Stimulated activated CD4-positive, alpha-beta T cell treated with anti-CD3 and anti-CD28 coated beads, Interleukin-1b, Interleukin-23, amount 100 ng/mL, for 4 hours (primary cell): ENCODE measurements around the gene TMEM181.
A peak's percentile ranks its signal among the peaks of the same experiment; 100 is the strongest.
"Not testable (repeated sequence)": the region's sequence is repeated elsewhere in the genome, so short reads cannot be mapped to it uniquely, and the experiment has no call there.

Experiments
- DNase-seq, 2 donors: peaks; one replicate each; pipeline ENCODE4 v3.0.0-alpha.2; 2020; ENCODE audit warnings: low read depth in 2 of 2

The TMEM181 gene

DNA sequence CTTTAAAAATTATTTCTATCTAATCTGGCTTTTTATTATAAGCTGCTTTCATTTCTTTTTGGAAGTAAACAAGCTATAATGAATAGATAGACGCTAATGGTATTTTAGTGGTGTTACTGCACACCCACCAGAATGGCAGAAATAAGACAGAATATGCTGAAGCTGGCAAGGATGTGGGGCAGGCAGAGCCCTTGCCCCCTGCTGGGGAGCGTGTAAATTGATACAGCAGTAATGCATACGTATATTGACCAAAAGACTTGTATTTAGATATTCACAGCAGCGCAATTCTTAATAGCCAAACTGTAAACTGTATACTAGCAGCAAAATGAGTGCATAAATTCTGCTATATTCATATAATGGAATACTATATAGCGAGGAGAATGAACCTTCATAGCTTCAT, 35.3 kb downstream of the TMEM181 start:
- no peak for DNase-seq

DNA sequence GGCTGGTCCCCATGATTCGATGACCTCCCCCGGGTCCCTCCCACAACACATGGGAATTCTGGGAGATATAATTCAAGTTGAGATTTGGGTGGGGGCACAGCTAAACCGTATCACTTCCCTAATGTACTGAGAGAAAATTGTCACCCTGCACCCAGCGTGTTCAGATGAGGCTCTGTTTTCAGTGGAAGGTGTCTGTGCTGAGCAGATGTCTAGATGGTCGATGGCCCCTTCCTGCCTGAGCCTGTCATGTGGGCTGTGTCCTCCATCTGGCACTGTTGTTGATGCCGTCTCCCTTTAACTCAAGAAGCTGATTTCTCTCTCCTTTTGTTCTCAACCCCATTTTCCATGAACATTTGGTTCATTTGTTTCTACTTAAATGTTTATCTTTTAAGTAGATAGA, 37.0 kb downstream of the TMEM181 start:
- DNase-seq = no peak

- DNase-seq = no peak
These were observed 37.7 kb downstream of the TMEM181 start for GRCh38 chr6:158597565-158597964.

DNA sequence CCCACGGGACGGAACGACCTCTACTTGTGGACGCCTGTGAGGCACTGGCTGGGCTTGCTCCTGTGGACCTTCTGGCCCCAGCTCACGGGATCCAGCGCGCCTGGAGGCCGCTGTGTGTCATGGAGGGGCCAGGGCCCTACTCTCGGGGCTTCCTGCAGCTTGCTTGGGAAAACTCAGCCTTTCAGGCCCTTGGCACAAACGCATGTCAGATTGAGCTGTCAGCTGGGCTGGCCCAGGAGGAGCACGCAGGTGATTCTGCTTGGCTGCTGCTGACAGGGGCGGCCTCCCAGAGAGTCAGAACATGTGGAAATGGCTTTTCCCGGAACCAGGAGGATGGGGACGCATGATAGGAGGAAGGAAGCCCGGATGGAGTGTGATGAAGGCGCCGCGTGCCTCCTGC, 39.7 kb downstream of the TMEM181 start:
- no peak for DNase-seq

DNA sequence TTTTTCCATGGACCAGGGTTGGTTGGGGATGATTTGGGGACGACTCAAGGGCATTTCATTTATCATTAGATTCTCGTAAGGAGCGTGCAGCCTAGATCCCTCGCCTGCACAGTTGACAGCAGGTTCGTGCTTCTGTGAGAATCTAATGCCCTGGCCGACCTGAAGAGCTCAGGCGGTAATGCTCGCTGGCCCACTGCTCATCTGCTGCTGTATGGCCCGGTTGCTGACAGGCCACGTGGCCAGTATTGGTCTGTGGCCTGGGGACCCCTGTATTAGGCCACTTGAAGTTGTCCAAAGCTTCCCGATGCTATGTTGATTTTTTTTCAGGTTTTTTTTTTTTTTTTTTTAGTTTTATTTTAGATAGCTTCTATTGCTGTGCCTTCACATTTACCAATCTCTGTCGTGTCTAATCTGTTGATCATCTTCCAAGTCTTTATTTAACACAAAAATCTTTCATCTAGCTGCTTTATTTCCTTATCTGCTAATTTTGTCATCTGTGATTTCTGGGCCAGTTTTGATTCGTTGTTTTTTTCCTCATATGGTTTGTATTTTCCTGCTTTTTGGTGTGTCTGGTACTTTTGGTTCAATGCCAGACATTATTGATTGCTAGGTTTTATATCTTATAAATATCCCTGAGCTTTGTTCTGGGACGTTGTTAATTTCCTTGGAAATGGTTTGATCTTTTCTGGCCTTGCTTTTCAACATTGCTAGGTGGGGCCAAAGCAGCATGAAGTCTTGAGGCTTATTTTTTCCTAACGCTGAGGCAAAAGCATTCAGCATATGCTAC, 43.6 kb downstream of the TMEM181 start:
- no peak for DNase-seq

GRCh38 chr6:158604048-158604406, 44.1 kb downstream of the TMEM181 start:
- no peak for DNase-seq

GRCh38 chr6:158605266-158605878, 45.5 kb downstream of the TMEM181 start:
- DNase-seq = peak; percentile 19 to 36

DNA sequence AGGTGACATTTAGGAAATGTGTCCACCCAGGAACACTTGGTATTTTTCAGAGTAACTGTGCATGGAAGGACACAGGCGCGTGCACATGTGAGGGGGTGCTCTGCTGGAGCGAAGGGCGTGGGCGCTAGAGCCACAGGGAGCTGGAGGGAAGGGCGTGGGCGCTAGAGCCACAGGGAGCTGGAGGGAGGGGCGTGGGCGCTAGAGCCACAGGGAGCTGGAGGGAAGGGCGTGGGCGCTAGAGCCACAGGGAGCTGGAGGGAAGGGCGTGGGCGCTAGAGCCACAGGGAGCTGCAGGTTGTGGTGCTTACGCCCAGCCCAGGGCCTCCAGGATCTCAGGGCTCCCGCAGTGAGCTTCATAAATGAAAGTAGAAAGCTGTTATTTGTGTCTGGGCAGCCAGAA, 46.1 kb downstream of the TMEM181 start:
- DNase-seq = not testable (repeated sequence)

DNA sequence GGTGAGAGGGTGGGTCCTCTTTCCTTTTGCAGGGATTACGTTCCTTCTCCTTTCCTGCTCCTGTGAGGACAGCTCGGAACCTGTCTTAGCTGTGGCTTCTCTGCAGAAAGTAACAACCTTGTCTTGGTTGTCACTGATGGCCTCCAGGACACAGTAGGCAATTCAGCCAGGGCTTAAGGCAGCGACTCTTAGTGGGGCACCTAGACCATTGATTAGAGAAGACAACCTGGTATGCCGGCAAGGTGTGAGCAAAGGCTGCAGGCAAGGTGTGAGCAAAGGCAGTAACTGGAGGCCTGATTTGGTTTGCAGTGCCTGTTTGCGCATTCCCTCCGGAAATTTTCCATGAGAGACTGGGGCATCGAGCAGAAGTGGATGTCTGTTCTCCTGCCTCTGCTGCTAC, 47.0 kb downstream of the TMEM181 start:
- DNase-seq = no peak

DNA sequence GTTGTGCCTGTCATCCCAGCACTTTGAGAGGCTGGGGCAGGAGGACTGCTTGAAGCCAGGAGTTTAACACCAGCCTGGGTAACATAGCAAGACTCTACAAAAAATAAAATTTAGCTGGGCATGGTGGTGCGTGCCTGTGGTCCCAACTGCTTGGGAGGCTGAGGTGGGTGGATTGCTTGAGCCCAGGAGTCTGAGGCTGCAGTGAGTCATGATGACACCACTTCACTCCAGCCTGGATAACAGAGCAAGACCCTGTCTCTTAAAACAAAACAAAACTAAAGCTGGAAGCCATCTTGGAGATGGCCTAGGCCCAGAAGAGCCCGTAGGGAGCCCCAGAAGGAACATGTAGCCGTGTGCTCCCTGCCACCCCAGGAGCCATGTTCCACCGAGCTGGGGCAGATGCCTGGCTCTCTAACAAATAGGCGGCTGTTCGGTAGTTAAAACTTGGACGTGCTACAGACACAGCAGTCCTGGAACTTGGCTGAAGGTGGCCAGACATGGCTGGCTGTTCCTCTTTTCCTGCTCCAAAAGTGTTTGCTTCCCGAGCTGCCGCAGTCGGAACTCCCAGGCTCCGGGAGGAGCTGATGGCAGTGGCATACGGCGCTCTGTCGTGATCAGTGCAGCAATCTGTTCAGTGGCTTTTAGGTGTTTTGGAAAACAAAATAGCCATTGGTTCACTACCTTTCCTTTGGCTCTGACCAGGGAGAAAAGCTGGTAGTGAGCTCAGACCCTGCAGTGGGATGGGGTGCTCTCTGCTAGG, 47.7 kb downstream of the TMEM181 start:
- no peak for DNase-seq

GRCh38 chr6:158608221-158608620, 48.3 kb downstream of the TMEM181 start:
- DNase-seq = no peak

- no peak for DNase-seq
These were observed 49.7 kb downstream of the TMEM181 start for GRCh38 chr6:158609455-158610155.

DNA sequence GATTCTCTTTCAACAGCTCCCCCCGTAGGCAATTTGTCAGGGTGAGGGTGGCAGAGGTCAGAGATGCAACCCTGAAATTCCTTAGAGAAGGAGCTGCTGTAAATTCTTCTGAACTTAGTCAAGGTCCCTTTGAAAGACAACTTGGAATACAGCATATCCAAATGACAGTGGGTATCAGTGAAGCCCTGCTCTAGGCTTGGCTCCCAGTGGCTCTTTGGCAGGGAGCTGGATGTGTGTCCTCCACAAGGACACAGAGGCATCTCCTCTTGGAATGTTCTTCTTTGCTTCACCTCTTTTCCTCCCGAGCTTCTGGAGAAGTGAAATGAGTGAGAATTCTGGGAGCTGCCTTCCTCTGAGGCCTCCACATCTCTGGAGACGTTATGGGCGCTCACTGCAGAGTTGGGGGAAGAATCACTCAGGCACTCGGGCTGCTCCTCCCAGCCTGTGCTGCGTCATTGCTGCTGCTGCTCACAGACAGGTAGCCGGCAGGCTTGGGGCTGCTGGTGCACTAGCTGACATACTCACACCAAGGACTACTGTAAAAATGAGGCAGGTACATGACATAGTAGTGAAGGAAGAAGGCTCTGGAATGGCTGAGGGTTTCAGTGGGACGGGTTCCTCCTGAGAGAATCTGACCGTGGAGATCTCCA, 50.6 kb downstream of the TMEM181 start:
- no peak for DNase-seq

GRCh38 chr6:158611039-158611438, 51.1 kb downstream of the TMEM181 start:
- DNase-seq = no peak

DNA sequence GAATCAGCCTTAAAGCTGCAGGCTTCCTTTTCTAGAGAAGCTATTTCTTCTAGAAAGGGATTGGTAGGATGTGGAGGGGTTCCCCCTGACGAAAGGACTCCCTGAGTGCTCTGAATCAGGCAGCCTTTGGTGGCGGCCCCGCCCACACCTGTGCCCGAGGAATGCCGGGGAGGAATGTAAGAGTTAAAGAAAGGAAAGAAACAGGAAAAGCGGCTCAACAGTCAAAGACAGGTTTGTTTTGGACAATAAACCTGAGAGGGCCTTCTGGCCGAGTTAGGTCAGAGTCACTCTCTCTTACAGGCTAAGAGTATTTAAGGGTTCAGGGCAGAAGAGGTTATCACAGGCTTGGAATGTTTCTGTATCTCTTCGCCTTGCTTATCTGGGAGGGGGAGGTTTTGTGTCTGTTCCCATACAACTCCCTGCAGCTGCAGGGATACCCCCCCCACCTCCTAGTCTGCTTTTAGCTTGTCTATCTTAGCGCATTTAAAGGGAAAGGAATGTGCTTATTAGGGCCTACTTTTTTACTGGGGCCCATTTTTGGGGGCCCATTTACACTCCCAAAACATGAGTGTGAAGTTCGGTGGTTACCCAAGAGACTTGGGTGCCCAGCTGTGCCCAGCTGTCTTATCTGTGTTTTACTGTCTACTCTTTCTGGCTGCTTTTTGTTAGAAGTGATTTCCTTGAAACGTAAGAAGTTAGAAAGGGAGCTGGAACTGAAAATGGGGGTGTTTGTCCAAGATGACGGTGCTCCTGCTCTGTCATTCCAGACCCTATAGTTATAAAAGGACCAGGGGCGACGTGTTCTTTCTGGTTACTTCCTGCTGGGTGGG, 51.9 kb downstream of the TMEM181 start:
- no peak for DNase-seq

GRCh38 chr6:158614606-158615005, 54.7 kb downstream of the TMEM181 start:
- not testable (repeated sequence) for DNase-seq

- DNase-seq = not testable (repeated sequence)
These were observed 58.4 kb downstream of the TMEM181 start for GRCh38 chr6:158618289-158618688.

- DNase-seq = no peak
These were observed 60.3 kb downstream of the TMEM181 start for GRCh38 chr6:158619922-158620801.

DNA sequence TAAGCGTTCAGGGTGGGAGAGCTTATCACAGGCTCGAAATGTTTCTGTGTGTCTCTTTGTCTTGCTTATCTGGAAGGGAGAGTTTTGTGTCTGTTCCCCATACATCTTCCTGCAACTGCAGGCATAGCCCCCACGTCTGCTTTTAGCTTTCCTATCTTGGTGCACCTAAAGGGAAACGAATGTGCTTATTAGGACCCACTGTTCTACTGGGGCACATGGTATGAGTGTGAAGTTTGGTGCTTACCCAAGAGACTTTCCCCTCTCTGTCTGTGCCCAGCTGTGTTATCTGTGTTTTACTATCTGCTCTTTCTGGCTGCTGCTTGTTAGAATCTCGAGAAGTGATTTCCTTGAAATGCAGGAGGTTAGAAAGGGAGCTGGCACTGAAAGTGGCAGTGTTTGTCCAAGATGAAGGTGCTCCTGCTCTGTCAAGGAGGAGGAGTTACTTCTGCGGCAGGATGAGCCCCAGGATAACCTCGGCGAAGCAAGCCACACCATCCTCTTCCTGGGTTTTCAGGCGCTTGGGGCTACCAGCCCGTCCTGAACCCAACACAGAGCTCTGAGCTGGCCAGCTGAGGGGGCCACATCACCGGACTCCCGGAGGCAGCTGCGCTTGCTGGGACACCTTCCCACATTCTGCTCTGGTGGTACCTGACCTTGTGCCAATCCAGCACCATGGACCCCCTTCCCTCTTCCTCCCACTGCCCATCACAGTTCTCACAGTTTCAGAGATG, 61.2 kb downstream of the TMEM181 start:
- DNase-seq = no peak
